A549 (cell line): Measurements from ENCODE around the gene SERPINE1.

Source experiments
- CHD2 ChIP-seq: fragments of 150-350 bp; IDR thresholded peaks from 2 replicates; pipeline ENCODE4 v1.6.1; 2014; ENCODE audit warnings: low read length; ENCODE audit not compliant: partially characterized antibody
- FOSL2 ChIP-seq, 2 experiments: fragments of 450-650 bp in 1 of 2; fragments of >200 bp in 1 of 2; sonication (Bioruptor Twin) in 1 of 2; formaldehyde crosslinking; IDR thresholded peaks; 2 replicates each; pipeline versions ENCODE4 v1.5.0 to v1.6.1; 2016 to 2020; ENCODE audit warnings: mild to moderate bottlenecking in 1 of 2, moderate library complexity in 1 of 2
- HOXB13 ChIP-seq: fragments of 250-450 bp; sonication (Bioruptor Pico); IDR thresholded peaks from 2 replicates; pipeline ENCODE4 v1.5.0; 2020; ENCODE audit warnings: low read depth, mild to moderate bottlenecking, moderate library complexity
- MAFK ChIP-seq: fragments of 450-650 bp; IDR thresholded peaks from 2 replicates; pipeline ENCODE4 v1.6.1; 2014; ENCODE audit not compliant: partially characterized antibody
- MYC ChIP-seq: IDR thresholded peaks from 2 replicates; pipeline ENCODE4 v1.6.1; 2012; ENCODE audit warnings: mild to moderate bottlenecking, inconsistent platforms, low read length, improper control_type of control experiment, borderline replicate concordance
- PHF8 ChIP-seq: fragments of 200-600 bp; sonication (generic); IDR thresholded peaks from 2 replicates; pipeline ENCODE4 v1.6.1; 2016; ENCODE audit warnings: low read depth, mild to moderate bottlenecking, antibody characterized with exemption, moderate library complexity, borderline replicate concordance
- POLR2A ChIP-seq: IDR thresholded peaks from 2 replicates; pipeline ENCODE4 v1.6.1; 2012; ENCODE audit warnings: mild to moderate bottlenecking, low read length
- SREBF2 ChIP-seq: fragments of 450-650 bp; IDR thresholded peaks from 2 replicates; pipeline ENCODE4 v1.6.1; 2014; ENCODE audit warnings: mild to moderate bottlenecking, moderate library complexity
- USF2 ChIP-seq: fragments of 450-650 bp; IDR thresholded peaks from 2 replicates; pipeline ENCODE4 v1.6.1; 2014; ENCODE audit warnings: antibody characterized with exemption
- ZFP36 ChIP-seq: fragments of 450-650 bp; IDR thresholded peaks from 2 replicates; pipeline ENCODE4 v1.6.1; 2014; ENCODE audit warnings: borderline replicate concordance; ENCODE audit not compliant: partially characterized antibody
- TF ChIP-seq, protein P1 (sequence below): fragments of >200 bp; sonication (Bioruptor Twin); formaldehyde crosslinking; IDR thresholded peaks from 3 replicates; pipeline ENCODE4 v1.5.1; 2016
- TF ChIP-seq, protein P2 (sequence below): IDR thresholded peaks from 2 replicates; pipeline ENCODE4 v1.6.1; 2012

- TF ChIP-seq SREBF2 (no peak), POLR2A (no peak), ZFP36 (no peak), CHD2 (no peak), HOXB13 (CRISPR knock-in tag) (no peak), PHF8 (no peak), USF2 (no peak), MYC (no peak), FOSL2 (IDR thresholded peaks at IDR 0.05) (no peak), FOSL2 (CRISPR knock-in tag; IDR thresholded peaks at IDR 0.05) (no peak), MAFK (no peak)
- TF ChIP-seq, protein P1, sequence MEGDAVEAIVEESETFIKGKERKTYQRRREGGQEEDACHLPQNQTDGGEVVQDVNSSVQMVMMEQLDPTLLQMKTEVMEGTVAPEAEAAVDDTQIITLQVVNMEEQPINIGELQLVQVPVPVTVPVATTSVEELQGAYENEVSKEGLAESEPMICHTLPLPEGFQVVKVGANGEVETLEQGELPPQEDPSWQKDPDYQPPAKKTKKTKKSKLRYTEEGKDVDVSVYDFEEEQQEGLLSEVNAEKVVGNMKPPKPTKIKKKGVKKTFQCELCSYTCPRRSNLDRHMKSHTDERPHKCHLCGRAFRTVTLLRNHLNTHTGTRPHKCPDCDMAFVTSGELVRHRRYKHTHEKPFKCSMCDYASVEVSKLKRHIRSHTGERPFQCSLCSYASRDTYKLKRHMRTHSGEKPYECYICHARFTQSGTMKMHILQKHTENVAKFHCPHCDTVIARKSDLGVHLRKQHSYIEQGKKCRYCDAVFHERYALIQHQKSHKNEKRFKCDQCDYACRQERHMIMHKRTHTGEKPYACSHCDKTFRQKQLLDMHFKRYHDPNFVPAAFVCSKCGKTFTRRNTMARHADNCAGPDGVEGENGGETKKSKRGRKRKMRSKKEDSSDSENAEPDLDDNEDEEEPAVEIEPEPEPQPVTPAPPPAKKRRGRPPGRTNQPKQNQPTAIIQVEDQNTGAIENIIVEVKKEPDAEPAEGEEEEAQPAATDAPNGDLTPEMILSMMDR = no peak
- TF ChIP-seq, protein P2, sequence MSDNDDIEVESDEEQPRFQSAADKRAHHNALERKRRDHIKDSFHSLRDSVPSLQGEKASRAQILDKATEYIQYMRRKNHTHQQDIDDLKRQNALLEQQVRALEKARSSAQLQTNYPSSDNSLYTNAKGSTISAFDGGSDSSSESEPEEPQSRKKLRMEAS = no peak
Observed at GRCh38 chr7:101111261-101111660, 15.6 kb upstream of the SERPINE1 start.
